Upper lobe of left lung (tissue), 6 donors: ENCODE data around the gene B3GNT3. TPM values are rescaled to one million over a fixed set of nuclear protein-coding genes. Genes with fewer than 3 reads are reported as not detected.
"Not testable (repeated sequence)": the region's sequence is repeated elsewhere in the genome, so short reads cannot be mapped to it uniquely, and the experiment has no call there.

ENCODE experiments used
- ATAC-seq, 2 donors: fragments of 200-7000 bp; cut with Tn5 transposase; one replicate each; pipeline ENCODE4 v1.9.1; 2022; ENCODE audit warnings: mild to moderate bottlenecking in 2 of 2, moderate library complexity in 2 of 2; ENCODE audit not compliant: low FRiP score in 2 of 2
- DNase-seq, 2 donors: peaks; one replicate each; pipeline ENCODE4 v3.0.0-alpha.2; 2019 to 2020
- H3K27ac ChIP-seq, 4 donors: fragments of 200-600 bp; sonication (generic); one replicate each; pipeline ENCODE4 v1.5.1; 2016 to 2019
- H3K27me3 ChIP-seq, 4 donors: fragments of 200-600 bp; sonication (generic); one replicate each; pipeline ENCODE4 v1.5.1; 2017 to 2019
- H3K36me3 ChIP-seq, 4 donors: fragments of 200-600 bp; sonication (generic); one replicate each; pipeline ENCODE4 v1.5.1; 2016 to 2019
- H3K4me1 ChIP-seq, 4 donors: fragments of 200-600 bp; sonication (generic); one replicate each; pipeline ENCODE4 v1.5.1; 2018 to 2019
- H3K4me3 ChIP-seq, 4 donors: fragments of 200-600 bp; sonication (generic); one replicate each; pipeline ENCODE4 v1.5.1; 2017 to 2019; ENCODE audit warnings: mild to moderate bottlenecking in 2 of 4, moderate library complexity in 1 of 4
- H3K9me3 ChIP-seq, 4 donors: fragments of 200-600 bp; sonication (generic); one replicate each; pipeline ENCODE4 v1.5.1; 2018 to 2019
- EP300 ChIP-seq, 4 donors: sonication (generic); formaldehyde crosslinking; IDR thresholded peaks; one replicate each; pipeline ENCODE4 v1.5.1; 2017; ENCODE audit warnings: antibody characterized with exemption in 4 of 4, control low read depth in 2 of 4
- POLR2A ChIP-seq, 4 donors: fragments of 450-650 bp; IDR thresholded peaks; one replicate each; pipeline ENCODE4 v1.5.1; 2016 to 2017; ENCODE audit warnings: antibody characterized with exemption in 4 of 4, mild to moderate bottlenecking in 2 of 4
- POLR2AphosphoS5 ChIP-seq, 2 donors: sonication (generic); formaldehyde crosslinking; IDR thresholded peaks; one replicate each; pipeline ENCODE4 v1.5.1; 2017; ENCODE audit warnings: antibody characterized with exemption in 2 of 2
- WGBS, 2 donors: methylation state at CpG; one replicate each; pipeline ENCODE4 v1.1.5; 2017 to 2018; 5-methylcytosine and 5-hydroxymethylcytosine counted together
- total RNA-seq, 6 donors: library from RNA; depleted of rRNA in 4 of 6; stranded (reverse); fragments of >200 nt in 4 of 6; gene quantifications; one replicate each; pipeline versions ENCODE4 v1.1.0 to v1.2.1, GENCODE V29; 2016 to 2021
- TF ChIP-seq, protein P1 (sequence below), 6 experiments: fragments of 450-650 bp in 4 of 6; fragments of 200-600 bp in 2 of 6; sonication (generic) in 2 of 6; IDR thresholded peaks; one replicate each; pipeline ENCODE4 v1.5.1; 2016 to 2019; ENCODE audit warnings: antibody characterized with exemption in 6 of 6
- donor health status: DM: no; HTN: no; CAD: no; lungs with moderate emphysema.
- donor health status: DM: no; HTN: yes; CAD: no; lungs with severe emphysema.

Gene B3GNT3
- total RNA-seq, 6 donors from 2014 or later: 1.0 to 8.8 (median 2.5) TPM; not detected in 1

DNA sequence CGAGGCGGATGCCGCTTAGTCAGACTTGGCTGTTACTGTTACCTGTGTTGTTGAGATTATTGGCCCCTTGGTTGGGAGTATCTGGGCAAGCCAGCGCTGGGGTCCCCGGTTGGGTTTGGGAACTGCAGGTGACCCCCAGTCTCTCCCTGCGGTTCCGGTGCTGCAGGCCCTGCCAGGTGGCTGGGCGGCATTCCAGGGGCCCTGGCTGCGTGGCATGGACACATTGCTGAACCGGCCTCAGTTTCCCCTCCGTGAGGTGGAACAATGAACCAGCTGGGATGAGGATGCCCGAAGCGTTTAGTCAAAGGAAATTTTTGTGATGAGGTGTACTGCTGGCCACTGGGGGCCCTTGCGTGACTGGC is 538 bp downstream of the B3GNT3 start:
- WGBS, 2 donors: 38 to 60% methylated on average over 1 to 14 of the region's 14 CpGs
- Histone ChIP-seq H3K4me1 (peaks cover 0 to 13% (median 2%) of the 10 kb centered on the region in 4 donors), H3K4me3 (peak overlapping the region in 2 of 4 donors; percentile 31 to 37), H3K9me3 (no peaks in the 10 kb centered on the region), H3K27ac (no peak overlapping the region), H3K27me3 (peaks cover 0 to 21% (median 12%) of the 10 kb centered on the region in 4 donors), H3K36me3 (no peaks in the 10 kb centered on the region)
- no peak for ATAC-seq
- no peak for DNase-seq
- TF ChIP-seq EP300 (IDR thresholded peaks at IDR 0.05): no peak

DNA sequence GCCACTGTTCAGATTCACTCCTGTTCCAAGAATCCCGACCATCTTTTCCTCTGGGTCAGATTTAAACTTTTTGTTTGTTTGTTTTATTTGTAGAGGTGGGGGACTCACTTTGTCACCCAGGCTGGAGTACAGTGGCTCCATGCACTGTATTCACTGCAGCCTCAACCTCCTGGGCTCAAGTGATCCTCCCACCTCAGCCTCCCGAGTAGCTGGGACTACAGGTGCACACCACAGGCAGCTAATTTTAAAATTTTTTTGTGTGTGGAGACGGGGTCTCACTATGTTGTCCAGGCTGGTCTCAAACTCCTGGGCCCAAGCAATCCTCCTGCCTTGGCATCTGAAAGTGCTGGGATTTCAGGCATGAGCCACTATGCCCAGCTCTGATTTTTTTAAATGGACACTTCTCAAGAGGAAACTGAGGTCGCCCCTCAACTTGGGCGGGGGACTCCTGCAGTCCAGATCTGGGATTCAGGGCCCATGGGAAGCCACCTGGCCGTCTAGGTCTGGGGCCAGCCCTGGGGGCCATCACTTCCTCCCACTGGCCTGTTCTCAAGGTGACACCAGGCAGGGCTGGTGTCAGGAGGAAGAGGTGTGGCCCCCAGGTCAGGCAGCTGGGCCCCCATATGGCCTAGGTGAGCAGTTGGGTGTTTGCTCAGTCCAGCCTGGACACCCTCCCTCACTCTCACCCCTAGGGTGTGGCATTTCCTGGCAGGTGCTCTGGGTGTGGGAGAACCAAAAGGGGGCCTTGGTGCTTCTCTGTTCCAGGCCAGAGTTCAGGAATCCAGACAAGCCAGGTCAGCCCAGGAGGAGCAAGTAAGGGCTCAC is 1.3 kb downstream of the B3GNT3 start:
- Histone ChIP-seq H3K4me1 (peaks cover 0 to 13% (median 2%) of the 10 kb centered on the region in 4 donors), H3K36me3 (no peaks in the 10 kb centered on the region), H3K4me3 (peak overlapping the region in 1 of 4 donors; percentile 31), H3K27me3 (peaks cover 0 to 21% (median 12%) of the 10 kb centered on the region in 4 donors), H3K27ac (peak overlapping the region in 1 of 4 donors; percentile 21), H3K9me3 (no peaks in the 10 kb centered on the region)
- WGBS, 2 donors: 56 to 57% methylated on average over 4 to 6 of the region's 6 CpGs
- no peak for DNase-seq
- peak in 1 of 2 donors; percentile 37 for ATAC-seq
- TF ChIP-seq, protein P1, sequence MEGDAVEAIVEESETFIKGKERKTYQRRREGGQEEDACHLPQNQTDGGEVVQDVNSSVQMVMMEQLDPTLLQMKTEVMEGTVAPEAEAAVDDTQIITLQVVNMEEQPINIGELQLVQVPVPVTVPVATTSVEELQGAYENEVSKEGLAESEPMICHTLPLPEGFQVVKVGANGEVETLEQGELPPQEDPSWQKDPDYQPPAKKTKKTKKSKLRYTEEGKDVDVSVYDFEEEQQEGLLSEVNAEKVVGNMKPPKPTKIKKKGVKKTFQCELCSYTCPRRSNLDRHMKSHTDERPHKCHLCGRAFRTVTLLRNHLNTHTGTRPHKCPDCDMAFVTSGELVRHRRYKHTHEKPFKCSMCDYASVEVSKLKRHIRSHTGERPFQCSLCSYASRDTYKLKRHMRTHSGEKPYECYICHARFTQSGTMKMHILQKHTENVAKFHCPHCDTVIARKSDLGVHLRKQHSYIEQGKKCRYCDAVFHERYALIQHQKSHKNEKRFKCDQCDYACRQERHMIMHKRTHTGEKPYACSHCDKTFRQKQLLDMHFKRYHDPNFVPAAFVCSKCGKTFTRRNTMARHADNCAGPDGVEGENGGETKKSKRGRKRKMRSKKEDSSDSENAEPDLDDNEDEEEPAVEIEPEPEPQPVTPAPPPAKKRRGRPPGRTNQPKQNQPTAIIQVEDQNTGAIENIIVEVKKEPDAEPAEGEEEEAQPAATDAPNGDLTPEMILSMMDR (IDR thresholded peaks at IDR 0.05): no peak
- TF ChIP-seq EP300 (IDR thresholded peaks at IDR 0.05) (no peak), POLR2A (IDR thresholded peaks at IDR 0.05) (no peak)

DNA sequence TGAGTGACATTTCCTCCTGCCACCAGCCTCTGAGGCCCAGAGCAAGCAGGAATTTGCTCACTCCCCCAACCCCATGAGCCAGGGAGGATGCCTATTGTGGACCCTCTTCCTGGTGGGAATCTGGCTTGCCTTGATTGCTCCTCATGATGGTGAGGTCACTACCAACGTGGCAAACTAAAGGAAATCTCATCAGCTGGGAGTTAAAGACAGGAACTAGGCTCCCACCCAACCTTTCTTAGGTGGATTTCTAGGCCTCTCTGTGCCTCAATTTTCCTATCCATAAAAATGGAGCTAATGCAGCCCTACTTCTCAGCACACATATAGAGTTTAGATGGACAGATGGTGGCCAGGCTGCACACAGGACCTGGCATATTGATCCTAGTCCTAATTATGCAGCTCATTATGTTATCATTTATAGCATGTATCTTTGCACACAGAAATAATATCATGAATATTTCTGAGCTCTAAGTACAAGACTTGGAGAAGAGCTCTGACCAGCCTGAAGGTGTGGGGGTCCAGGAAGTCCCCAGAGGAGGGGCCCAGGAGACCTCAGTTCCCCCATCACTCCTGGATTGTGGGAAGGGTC is 2.0 kb downstream of the B3GNT3 start:
- TF ChIP-seq POLR2AphosphoS5 (IDR thresholded peaks at IDR 0.05) (no peak), POLR2A (IDR thresholded peaks at IDR 0.05) (no peak), EP300 (IDR thresholded peaks at IDR 0.05) (no peak)
- TF ChIP-seq, protein P1 (IDR thresholded peaks at IDR 0.05): no peak
- DNase-seq (no peak), ATAC-seq (no peak)
- Histone ChIP-seq H3K4me1 (peaks cover 0 to 11% (median 2%) of the 10 kb centered on the region in 4 donors), H3K4me3 (no peak overlapping the region), H3K36me3 (no peaks in the 10 kb centered on the region), H3K27ac (peak overlapping the region in 1 of 4 donors; percentile 21), H3K9me3 (no peaks in the 10 kb centered on the region), H3K27me3 (peaks cover 0 to 21% (median 12%) of the 10 kb centered on the region in 4 donors)
- 55 to 82% methylated on average over 1 of the region's 1 CpG for WGBS, 2 donors

DNA sequence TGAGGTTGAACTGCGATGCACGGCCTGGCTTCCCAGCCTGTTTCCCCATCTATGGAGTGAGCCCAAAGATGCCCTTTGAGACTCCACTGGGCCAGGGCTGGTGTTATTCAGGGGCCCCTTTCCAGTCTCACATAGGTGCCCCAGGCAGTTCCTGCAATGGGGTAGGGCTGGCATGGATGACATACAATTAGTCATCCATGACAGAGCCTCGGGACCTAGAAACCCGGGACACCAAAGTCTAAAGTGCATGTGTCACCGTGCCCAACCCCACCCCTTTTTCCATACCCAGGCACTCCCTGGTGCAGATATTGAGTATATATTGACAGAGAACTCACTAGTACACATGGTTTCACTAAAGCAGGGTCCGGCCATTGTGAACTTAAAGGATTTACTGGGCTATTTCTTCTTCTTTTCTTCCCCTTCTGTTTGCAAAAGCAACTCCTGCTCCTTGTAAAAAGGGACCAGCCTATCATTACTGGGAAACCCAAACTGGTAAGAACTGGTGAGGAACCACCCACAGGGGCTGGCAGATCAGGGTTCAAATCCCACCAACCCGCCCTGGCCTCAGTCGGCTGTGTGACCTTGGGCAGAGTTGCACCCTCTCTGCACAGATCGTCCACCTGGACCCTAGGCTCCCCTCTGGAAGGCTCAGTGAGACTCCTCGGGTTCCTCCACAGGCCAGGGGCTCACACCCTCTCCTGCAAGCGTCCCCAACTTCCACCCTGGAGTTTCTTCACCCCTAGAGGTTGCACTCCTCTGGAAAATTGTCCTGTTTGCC is 2.7 kb downstream of the B3GNT3 start:
- Histone ChIP-seq H3K36me3 (no peaks in the 10 kb centered on the region), H3K4me1 (peaks cover 0 to 9% (median 2%) of the 10 kb centered on the region in 4 donors), H3K27me3 (peaks cover 0 to 21% (median 12%) of the 10 kb centered on the region in 4 donors), H3K9me3 (no peaks in the 10 kb centered on the region), H3K27ac (no peak overlapping the region), H3K4me3 (no peak overlapping the region)
- TF ChIP-seq POLR2AphosphoS5 (IDR thresholded peaks at IDR 0.05) (no peak), EP300 (IDR thresholded peaks at IDR 0.05) (no peak)
- ATAC-seq (peak in 1 of 2 donors; percentile 9), DNase-seq (no peak)
- WGBS, 2 donors: 68 to 72% methylated on average over 11 of the region's 11 CpGs

DNA sequence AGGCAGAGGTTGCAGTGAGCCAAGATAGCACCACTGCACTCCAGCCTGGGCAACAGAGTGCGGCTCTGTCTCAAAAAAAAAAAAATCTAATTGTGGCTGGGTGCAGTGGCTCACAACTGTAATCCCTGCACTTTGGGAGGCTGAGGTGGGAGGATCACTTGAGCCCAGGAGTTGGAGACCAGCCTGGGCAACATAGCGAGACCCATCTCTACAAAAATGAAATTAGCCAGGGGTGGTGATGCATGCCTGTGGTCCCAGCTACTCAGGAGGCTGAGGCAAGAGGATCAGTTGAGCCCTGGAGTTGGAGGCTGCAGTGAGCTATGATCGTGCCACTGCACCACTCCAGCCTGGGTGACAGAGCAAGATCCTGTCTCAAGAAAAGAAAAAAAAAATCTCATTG is 3.7 kb downstream of the B3GNT3 start:
- peaks cover 0 to 13% (median 2%) of the 10 kb centered on the region in 4 donors for H3K4me1 ChIP-seq
- ATAC-seq, H3K27ac ChIP-seq, H3K4me3 ChIP-seq, DNase-seq, H3K36me3 ChIP-seq, H3K9me3 ChIP-seq: not testable (repeated sequence)
- 88 to 89% methylated on average over 3 of the region's 3 CpGs for WGBS, 2 donors
- H3K27me3 ChIP-seq: peaks cover 0 to 21% (median 12%) of the 10 kb centered on the region in 4 donors
